HEK293 (cell line): ENCODE data around the gene PREX1.

Experiments
- ATF2 ChIP-seq: fragments of 450-650 bp; formaldehyde crosslinking; IDR thresholded peaks from 2 replicates; pipeline ENCODE4 v1.5.1; 2016; ENCODE audit warnings: missing biosample characterization, missing genetic modification characterization, low read depth
- KLF10 ChIP-seq: fragments of 450-650 bp; IDR thresholded peaks from 2 replicates; pipeline ENCODE4 v1.5.1; 2018; ENCODE audit warnings: missing biosample characterization, mild to moderate bottlenecking, missing genetic modification characterization
- PATZ1 ChIP-seq: fragments of 450-650 bp; formaldehyde crosslinking; IDR thresholded peaks from 2 replicates; pipeline ENCODE4 v1.5.1; 2016; ENCODE audit warnings: missing biosample characterization, missing genetic modification characterization
- TCF7L2 ChIP-seq: IDR thresholded peaks from 2 replicates; pipeline ENCODE4 v1.6.1; 2011; ENCODE audit warnings: low read depth, mild to moderate bottlenecking, inconsistent platforms, low read length, moderate library complexity, borderline replicate concordance
- TRIM28 ChIP-seq: IDR thresholded peaks from 2 replicates; pipeline ENCODE4 v1.6.1; 2011; ENCODE audit warnings: low read length, control low read depth, borderline replicate concordance
- ZBTB1 ChIP-seq: fragments of 450-650 bp; formaldehyde crosslinking; IDR thresholded peaks from 2 replicates; pipeline ENCODE4 v1.5.1; 2016; ENCODE audit warnings: missing biosample characterization, missing genetic modification characterization
- ZNF157 ChIP-seq: fragments of 450-650 bp; formaldehyde crosslinking; IDR thresholded peaks from 2 replicates; pipeline ENCODE4 v1.5.1; 2016; ENCODE audit warnings: missing biosample characterization, missing genetic modification characterization
- ZNF274 ChIP-seq, 2 experiments: fragments of 200-500 bp in 1 of 2; fragments of 450-650 bp in 1 of 2; sonication (Bioruptor generic) in 1 of 2; formaldehyde crosslinking in 1 of 2; IDR thresholded peaks; 2 replicates each; pipeline versions ENCODE4 v1.5.1 to v1.6.1; 2014 to 2016; ENCODE audit warnings: borderline replicate concordance in 1 of 2, inconsistent platforms in 1 of 2, low read length in 1 of 2, missing biosample characterization in 1 of 2, missing genetic modification characterization in 1 of 2
- ZNF501 ChIP-seq: fragments of 450-650 bp; formaldehyde crosslinking; IDR thresholded peaks from 2 replicates; pipeline ENCODE4 v1.5.1; 2016; ENCODE audit warnings: missing biosample characterization, missing genetic modification characterization
- ZNF529 ChIP-seq: fragments of 450-650 bp; formaldehyde crosslinking; IDR thresholded peaks from 2 replicates; pipeline ENCODE4 v1.5.1; 2017; ENCODE audit warnings: missing genetic modification characterization, missing biosample characterization; ENCODE audit not compliant: insufficient replicate concordance
- ZNF580 ChIP-seq: fragments of 450-650 bp; formaldehyde crosslinking; IDR thresholded peaks from 2 replicates; pipeline ENCODE4 v1.5.1; 2016; ENCODE audit warnings: missing biosample characterization, missing genetic modification characterization
- ZNF776 ChIP-seq: fragments of 450-650 bp; formaldehyde crosslinking; IDR thresholded peaks from 2 replicates; pipeline ENCODE4 v1.5.0; 2017; ENCODE audit warnings: missing biosample characterization, missing genetic modification characterization, borderline replicate concordance
- TF ChIP-seq, protein P1 (sequence below): fragments of 450-650 bp; formaldehyde crosslinking; IDR thresholded peaks from 2 replicates; pipeline ENCODE4 v1.5.1; 2016; ENCODE audit warnings: missing biosample characterization, missing genetic modification characterization
- TF ChIP-seq, protein P2 (sequence below): fragments of 450-650 bp; formaldehyde crosslinking; IDR thresholded peaks from 2 replicates; pipeline ENCODE4 v1.5.1; 2016; ENCODE audit warnings: missing biosample characterization, missing genetic modification characterization

- no peak for TF ChIP-seq ZNF274 (IDR thresholded peaks at IDR 0.05; ENCODE audit: low read length)
- TF ChIP-seq ZNF274 (tag by site-specific recombination; IDR thresholded peaks at IDR 0.05; ENCODE audit: borderline replicate concordance) = no peak
- TF ChIP-seq PATZ1 (tag by site-specific recombination) = no peak
- TF ChIP-seq, protein P1, sequence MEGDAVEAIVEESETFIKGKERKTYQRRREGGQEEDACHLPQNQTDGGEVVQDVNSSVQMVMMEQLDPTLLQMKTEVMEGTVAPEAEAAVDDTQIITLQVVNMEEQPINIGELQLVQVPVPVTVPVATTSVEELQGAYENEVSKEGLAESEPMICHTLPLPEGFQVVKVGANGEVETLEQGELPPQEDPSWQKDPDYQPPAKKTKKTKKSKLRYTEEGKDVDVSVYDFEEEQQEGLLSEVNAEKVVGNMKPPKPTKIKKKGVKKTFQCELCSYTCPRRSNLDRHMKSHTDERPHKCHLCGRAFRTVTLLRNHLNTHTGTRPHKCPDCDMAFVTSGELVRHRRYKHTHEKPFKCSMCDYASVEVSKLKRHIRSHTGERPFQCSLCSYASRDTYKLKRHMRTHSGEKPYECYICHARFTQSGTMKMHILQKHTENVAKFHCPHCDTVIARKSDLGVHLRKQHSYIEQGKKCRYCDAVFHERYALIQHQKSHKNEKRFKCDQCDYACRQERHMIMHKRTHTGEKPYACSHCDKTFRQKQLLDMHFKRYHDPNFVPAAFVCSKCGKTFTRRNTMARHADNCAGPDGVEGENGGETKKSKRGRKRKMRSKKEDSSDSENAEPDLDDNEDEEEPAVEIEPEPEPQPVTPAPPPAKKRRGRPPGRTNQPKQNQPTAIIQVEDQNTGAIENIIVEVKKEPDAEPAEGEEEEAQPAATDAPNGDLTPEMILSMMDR (tag by site-specific recombination) = no peak
- TF ChIP-seq ZNF580 = no peak
- no peak for TF ChIP-seq ZNF501
- no peak for TF ChIP-seq ATF2 (tag by site-specific recombination)
- no peak for TF ChIP-seq ZNF529 (tag by site-specific recombination)
- TF ChIP-seq TRIM28 = no peak
- no peak for TF ChIP-seq ZNF776
- TF ChIP-seq ZBTB1 (tag by site-specific recombination) = no peak
- TF ChIP-seq TCF7L2 = no peak
- no peak for TF ChIP-seq ZNF157 (tag by site-specific recombination)
- TF ChIP-seq, protein P2, sequence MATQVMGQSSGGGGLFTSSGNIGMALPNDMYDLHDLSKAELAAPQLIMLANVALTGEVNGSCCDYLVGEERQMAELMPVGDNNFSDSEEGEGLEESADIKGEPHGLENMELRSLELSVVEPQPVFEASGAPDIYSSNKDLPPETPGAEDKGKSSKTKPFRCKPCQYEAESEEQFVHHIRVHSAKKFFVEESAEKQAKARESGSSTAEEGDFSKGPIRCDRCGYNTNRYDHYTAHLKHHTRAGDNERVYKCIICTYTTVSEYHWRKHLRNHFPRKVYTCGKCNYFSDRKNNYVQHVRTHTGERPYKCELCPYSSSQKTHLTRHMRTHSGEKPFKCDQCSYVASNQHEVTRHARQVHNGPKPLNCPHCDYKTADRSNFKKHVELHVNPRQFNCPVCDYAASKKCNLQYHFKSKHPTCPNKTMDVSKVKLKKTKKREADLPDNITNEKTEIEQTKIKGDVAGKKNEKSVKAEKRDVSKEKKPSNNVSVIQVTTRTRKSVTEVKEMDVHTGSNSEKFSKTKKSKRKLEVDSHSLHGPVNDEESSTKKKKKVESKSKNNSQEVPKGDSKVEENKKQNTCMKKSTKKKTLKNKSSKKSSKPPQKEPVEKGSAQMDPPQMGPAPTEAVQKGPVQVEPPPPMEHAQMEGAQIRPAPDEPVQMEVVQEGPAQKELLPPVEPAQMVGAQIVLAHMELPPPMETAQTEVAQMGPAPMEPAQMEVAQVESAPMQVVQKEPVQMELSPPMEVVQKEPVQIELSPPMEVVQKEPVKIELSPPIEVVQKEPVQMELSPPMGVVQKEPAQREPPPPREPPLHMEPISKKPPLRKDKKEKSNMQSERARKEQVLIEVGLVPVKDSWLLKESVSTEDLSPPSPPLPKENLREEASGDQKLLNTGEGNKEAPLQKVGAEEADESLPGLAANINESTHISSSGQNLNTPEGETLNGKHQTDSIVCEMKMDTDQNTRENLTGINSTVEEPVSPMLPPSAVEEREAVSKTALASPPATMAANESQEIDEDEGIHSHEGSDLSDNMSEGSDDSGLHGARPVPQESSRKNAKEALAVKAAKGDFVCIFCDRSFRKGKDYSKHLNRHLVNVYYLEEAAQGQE (tag by site-specific recombination) = no peak
- TF ChIP-seq KLF10 (tag by site-specific recombination) = no peak
Measured at GRCh38 chr20:48735112-48735511, 92.7 kb downstream of the PREX1 start.
